HG03342 (cell line): ENCODE results near the gene KRT4.

Experiments used
- ATAC-seq: cut with Tn5 transposase; IDR thresholded peaks from one replicate; pipeline ENCODE4 v1.9.1; 2021; ENCODE audit warnings: mild to moderate bottlenecking, moderate library complexity; ENCODE audit not compliant: unreplicated experiment

Gene KRT4

GRCh38 chr12:52794479-52795331 is 19.2 kb downstream of the KRT4 start:
- ATAC-seq = no peak

GRCh38 chr12:52792185-52793029 is 21.5 kb downstream of the KRT4 start:
- ATAC-seq = no peak

- no peak for ATAC-seq
Observed at GRCh38 chr12:52791271-52792184, 22.4 kb downstream of the KRT4 start.

- no peak for ATAC-seq
Observed at GRCh38 chr12:52790427-52791270, 23.3 kb downstream of the KRT4 start.

- no peak for ATAC-seq
Observed at GRCh38 chr12:52789637-52790426, 24.1 kb downstream of the KRT4 start.

GRCh38 chr12:52788876-52789636 is 24.9 kb downstream of the KRT4 start:
- no peak for ATAC-seq

GRCh38 chr12:52788192-52788875 is 25.6 kb downstream of the KRT4 start:
- no peak for ATAC-seq

- no peak for ATAC-seq
Observed at GRCh38 chr12:52787324-52788191, 26.4 kb downstream of the KRT4 start.

GRCh38 chr12:52784909-52785308 is 29.0 kb downstream of the KRT4 start:
- no peak for ATAC-seq

- ATAC-seq = no peak
Observed at GRCh38 chr12:52783563-52784316, 30.2 kb downstream of the KRT4 start.

GRCh38 chr12:52782502-52782901 is 31.4 kb downstream of the KRT4 start:
- no peak for ATAC-seq

- ATAC-seq = no peak
Observed at GRCh38 chr12:52781399-52782082, 32.4 kb downstream of the KRT4 start.

- ATAC-seq = no peak
Observed at GRCh38 chr12:52779914-52780313, 34.0 kb downstream of the KRT4 start.

GRCh38 chr12:52778833-52779232 is 35.1 kb downstream of the KRT4 start:
- ATAC-seq = no peak

- ATAC-seq = no peak
Observed at GRCh38 chr12:52777566-52777965, 36.4 kb downstream of the KRT4 start.
